OCI-LY3 (cell line): Measurements from ENCODE around the gene SPI1.
"Not testable (repeated sequence)": the region's sequence is repeated elsewhere in the genome, so short reads cannot be mapped to it uniquely, and the experiment has no call there.

Experiments used
- H2AFZ ChIP-seq: fragments of 200-600, 300-600 bp; shearing (Covaris generic); 2 replicates; pipeline ENCODE4 v1.6.0; 2014; ENCODE audit warnings: antibody characterized with exemption, low read depth, low read length
- H3K27ac ChIP-seq: fragments of 200-600, 300-600 bp; sonication (generic); 2 replicates; pipeline ENCODE4 v1.5.1; 2014; ENCODE audit warnings: mild to moderate bottlenecking, low read length, moderate library complexity, mixed read lengths
- H3K27me3 ChIP-seq: fragments of 200-600, 300-600 bp; sonication (generic); 2 replicates; pipeline ENCODE4 v1.6.1; 2014; ENCODE audit warnings: low read depth, low read length, mixed read lengths
- H3K36me3 ChIP-seq: fragments of 200-600, 300-600 bp; sonication (generic); replicated peaks from 2 replicates; pipeline ENCODE3; 2014; ENCODE audit warnings: low read depth, low read length, mixed read lengths
- H3K4me1 ChIP-seq: fragments of 300-600, 200-600 bp; sonication (generic); 2 replicates; pipeline ENCODE4 v1.6.1; 2014; ENCODE audit warnings: low read length, mixed read lengths
- H3K4me2 ChIP-seq: fragments of 200-600, 300-600 bp; sonication (generic); 2 replicates; pipeline ENCODE4 v1.6.1; 2014; ENCODE audit warnings: low read length, mixed read lengths
- H3K4me3 ChIP-seq: fragments of 300-600, 200-600 bp; sonication (generic); 2 replicates; pipeline ENCODE4 v1.5.1; 2014; ENCODE audit warnings: antibody characterized with exemption, mild to moderate bottlenecking, low read length, moderate library complexity
- H3K79me2 ChIP-seq: fragments of 300-600, 200-600 bp; shearing (Covaris generic); 2 replicates; pipeline ENCODE4 v1.6.1; 2014; ENCODE audit warnings: mild to moderate bottlenecking, low read length, mixed read lengths
- H3K9ac ChIP-seq: fragments of 300-600, 200-600 bp; shearing (Covaris generic); 2 replicates; pipeline ENCODE4 v1.6.0; 2014; ENCODE audit warnings: mild to moderate bottlenecking, low read length, moderate library complexity
- H3K9me3 ChIP-seq: fragments of 200-600, 300-600 bp; shearing (Covaris generic); 2 replicates; pipeline ENCODE4 v1.6.1; 2014; ENCODE audit warnings: low read length, mixed read lengths; ENCODE audit not compliant: insufficient read depth
- H4K20me1 ChIP-seq: fragments of 200-600, 300-600 bp; sonication (generic); 2 replicates; pipeline ENCODE4 v1.6.1; 2016; ENCODE audit warnings: low read length, mixed read lengths; ENCODE audit not compliant: insufficient read depth
- CTCF ChIP-seq: fragments of 200-600, 300-600 bp; sonication (generic); IDR thresholded peaks from 2 replicates; pipeline ENCODE4 v1.5.1; 2014; ENCODE audit warnings: antibody characterized with exemption, low read length, low read depth
- EZH2phosphoT487 ChIP-seq: fragments of 200-600 bp; shearing (Covaris generic); IDR thresholded peaks from 2 replicates; pipeline ENCODE4 v1.6.1; 2018; ENCODE audit warnings: antibody characterized with exemption, mixed run types, low read depth

The SPI1 gene

DNA sequence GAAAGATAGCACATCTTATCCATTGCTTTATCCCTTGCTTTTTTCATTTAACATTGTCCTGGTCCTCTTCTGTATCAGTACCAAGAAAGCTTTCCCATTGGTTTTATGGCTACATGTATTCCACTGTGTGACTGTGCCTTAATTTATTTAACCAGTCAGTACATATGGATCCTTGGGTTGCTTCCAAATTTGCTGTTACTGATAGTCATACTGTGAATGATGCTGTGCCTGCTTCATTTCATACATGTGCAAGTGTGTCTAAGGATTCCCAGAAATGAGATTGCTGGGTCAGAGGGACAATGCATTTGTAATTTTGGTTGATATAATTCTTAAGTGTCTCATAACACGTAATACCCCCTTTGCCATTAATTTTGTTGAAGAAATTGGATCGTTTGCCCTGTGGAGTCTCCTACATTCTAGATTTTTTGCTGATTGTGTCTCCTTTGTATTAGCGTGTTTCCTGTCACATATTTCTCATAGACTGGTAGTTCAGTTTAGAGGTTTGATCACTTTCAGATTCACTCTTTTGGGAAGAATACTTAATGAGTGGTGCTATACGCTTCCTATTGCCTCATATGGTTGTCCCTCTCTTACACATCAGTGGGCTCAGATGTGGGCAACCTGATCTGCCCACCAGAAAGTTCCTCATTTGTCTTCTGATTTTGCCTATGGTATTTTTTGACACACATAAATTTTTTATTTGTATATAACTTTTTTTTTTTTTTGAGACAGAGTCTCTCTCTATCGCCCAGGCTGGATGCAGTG, 61.1 kb downstream of the SPI1 start:
- H3K4me3 ChIP-seq: no peak overlapping the region
- H3K9ac ChIP-seq: no peak overlapping the region
- no peak overlapping the region for H2AFZ ChIP-seq
- no peak for TF ChIP-seq CTCF
- no peak for TF ChIP-seq EZH2phosphoT487
- H3K27ac ChIP-seq: no peak overlapping the region
- no peak overlapping the region for H3K4me2 ChIP-seq
- no peaks in the 10 kb centered on the region for H3K79me2 ChIP-seq
- H3K27me3 ChIP-seq: no peaks in the 10 kb centered on the region
- H4K20me1 ChIP-seq: no peaks in the 10 kb centered on the region
- H3K9me3 ChIP-seq: no peaks in the 10 kb centered on the region
- H3K36me3 ChIP-seq: peaks cover 14% of the 10 kb centered on the region
- H3K4me1 ChIP-seq: no peaks in the 10 kb centered on the region; the same call in 1 of the 2 replicates

DNA sequence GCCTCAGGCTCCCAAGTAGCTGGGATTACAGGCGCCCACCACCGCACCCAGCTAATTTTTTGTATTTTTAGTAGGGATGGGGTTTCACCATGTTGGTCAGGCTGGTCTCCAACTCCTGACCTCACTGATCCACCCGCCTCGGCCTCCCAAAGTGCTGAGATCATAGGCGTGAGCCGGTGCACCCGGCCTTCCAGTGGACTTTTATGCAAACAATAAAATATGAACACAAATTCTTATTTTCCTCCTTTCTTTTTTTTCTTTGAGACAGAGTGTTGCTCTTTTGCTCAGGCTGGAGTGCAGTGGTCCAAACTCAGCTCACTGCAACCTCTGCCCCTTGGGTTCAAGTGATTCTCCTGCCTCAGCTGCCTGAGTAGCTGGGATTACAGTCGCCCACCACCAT, 61.8 kb downstream of the SPI1 start:
- not testable (repeated sequence) for H3K27ac ChIP-seq, H3K9ac ChIP-seq, H4K20me1 ChIP-seq, H3K79me2 ChIP-seq, H3K27me3 ChIP-seq, H3K9me3 ChIP-seq, H3K4me3 ChIP-seq, H3K4me1 ChIP-seq, H3K4me2 ChIP-seq, H2AFZ ChIP-seq
- H3K36me3 ChIP-seq: peaks cover 19% of the 10 kb centered on the region

DNA sequence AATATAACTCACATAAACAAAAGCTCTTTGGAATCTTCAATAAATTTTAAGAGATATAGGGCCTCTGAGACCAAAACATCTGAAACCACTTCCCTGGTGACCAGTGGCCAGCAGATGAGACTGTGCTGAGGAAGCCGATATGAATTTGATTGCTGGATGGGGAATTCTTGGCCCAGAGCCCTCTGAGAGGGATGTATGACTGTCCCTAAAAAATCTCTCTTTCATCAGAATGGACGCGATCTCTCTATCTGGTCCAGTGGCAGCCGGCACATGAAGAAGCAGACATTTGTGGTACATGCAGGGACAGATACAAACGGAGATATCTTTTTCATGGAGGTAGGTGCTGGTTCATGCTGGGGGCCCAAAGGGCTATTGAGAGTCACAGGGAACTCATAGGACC, 63.4 kb downstream of the SPI1 start:
- H3K36me3 ChIP-seq: peaks cover 25% of the 10 kb centered on the region

DNA sequence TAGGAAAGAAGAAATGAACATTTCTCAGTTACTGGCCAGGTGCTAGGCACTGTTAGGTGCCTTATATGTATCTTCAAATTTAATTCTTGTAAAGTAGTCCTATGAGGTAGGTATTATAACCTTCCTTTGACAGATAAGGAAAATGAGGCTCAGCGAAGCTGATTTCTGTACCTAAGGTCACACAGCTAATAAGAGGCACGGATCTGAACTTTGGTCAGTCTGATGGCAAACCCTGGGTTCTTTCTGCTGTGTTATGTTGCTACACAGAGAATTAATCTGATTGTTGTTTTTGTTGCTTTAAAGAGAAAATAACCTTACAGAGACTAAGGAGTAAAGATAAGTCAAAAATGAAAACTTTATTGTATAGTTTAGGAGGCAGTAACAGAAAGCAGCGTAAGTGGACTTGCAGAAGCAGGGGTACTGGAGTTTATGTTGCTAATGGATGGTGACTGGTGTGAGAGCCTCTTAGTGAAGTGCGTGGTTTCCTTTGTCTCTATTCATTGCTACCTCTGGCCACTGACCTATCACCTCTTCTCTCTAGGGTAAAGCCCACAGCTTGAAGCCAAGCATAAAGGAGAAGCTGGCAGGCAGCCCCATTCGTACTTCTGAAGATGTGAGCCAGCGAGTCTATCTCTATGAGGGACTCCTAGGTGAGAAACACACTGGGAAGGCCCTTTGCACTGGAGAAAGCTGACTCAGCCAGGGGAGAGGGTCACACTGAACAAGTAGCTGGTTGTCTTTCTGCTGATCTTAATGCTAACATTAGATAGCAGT, 70.1 kb downstream of the SPI1 start:
- Histone ChIP-seq H3K27me3 (no peaks in the 10 kb centered on the region), H3K4me2 (no peak overlapping the region), H3K9me3 (no peaks in the 10 kb centered on the region), H3K27ac (no peak overlapping the region), H3K4me3 (no peak overlapping the region), H3K4me1 (no peaks in the 10 kb centered on the region), H4K20me1 (no peaks in the 10 kb centered on the region), H3K9ac (no peak overlapping the region), H3K36me3 (peaks cover 54% of the 10 kb centered on the region), H2AFZ (no peak overlapping the region), H3K79me2 (no peaks in the 10 kb centered on the region)
- no peak for TF ChIP-seq CTCF

More for the DNA sequence above, 63.4 kb downstream of the SPI1 start:
- Histone ChIP-seq H3K4me2 (no peak overlapping the region), H3K9me3 (no peaks in the 10 kb centered on the region), H3K9ac (no peak overlapping the region), H3K4me1 (no peaks in the 10 kb centered on the region; the same call in 1 of the 2 replicates), H3K27ac (no peak overlapping the region), H3K4me3 (no peak overlapping the region), H2AFZ (no peak overlapping the region), H3K27me3 (no peaks in the 10 kb centered on the region), H4K20me1 (no peaks in the 10 kb centered on the region), H3K79me2 (no peaks in the 10 kb centered on the region)
- TF ChIP-seq EZH2phosphoT487 (no peak), CTCF (no peak)
